ENCODE results near the gene SLC25A13.

Gene SLC25A13

DNA sequence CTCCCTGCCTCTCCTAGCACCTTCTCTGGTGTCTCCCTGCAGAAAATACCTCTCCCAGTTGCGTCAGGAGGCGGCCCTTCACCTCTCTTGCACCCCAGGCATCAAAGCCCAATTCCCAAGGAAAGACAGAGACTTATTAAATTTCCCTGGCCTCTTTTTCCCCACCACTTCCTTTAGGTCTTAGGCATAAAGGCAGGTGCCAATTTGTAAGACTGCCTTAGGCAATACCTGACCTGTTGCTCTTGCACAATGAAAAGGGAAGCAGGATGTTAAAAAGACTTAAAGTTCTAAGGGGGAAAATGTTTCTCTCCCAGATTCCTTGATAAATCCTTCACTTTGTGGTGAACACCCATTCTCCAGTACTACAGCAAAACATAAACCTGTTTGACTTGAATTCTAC, 186.7 kb downstream of the SLC25A13 start:
- Histone ChIP-seq H3K9ac (ENCODE audit: low read depth, low read length) (no peak overlapping the region), H3K9me3 (ENCODE audit: control insufficient read depth, insufficient read depth, low read length) (no peaks in the 10 kb centered on the region), H3K27ac (ENCODE audit: low read depth, low read length) (no peak overlapping the region), H3K27me3 (ENCODE audit: control insufficient read depth, insufficient read depth, low read length) (no peaks in the 10 kb centered on the region), H3K4me3 (ENCODE audit: low read depth, low read length) (no peak overlapping the region), H3K4me1 (ENCODE audit: control insufficient read depth, insufficient read depth, low read length) (peaks cover 5% of the 10 kb centered on the region; the same call in 1 of the 2 replicates), H3K36me3 (ENCODE audit: control insufficient read depth, insufficient read depth, low read length) (peaks cover 9% of the 10 kb centered on the region; the same call in 1 of the 2 replicates)

DNA sequence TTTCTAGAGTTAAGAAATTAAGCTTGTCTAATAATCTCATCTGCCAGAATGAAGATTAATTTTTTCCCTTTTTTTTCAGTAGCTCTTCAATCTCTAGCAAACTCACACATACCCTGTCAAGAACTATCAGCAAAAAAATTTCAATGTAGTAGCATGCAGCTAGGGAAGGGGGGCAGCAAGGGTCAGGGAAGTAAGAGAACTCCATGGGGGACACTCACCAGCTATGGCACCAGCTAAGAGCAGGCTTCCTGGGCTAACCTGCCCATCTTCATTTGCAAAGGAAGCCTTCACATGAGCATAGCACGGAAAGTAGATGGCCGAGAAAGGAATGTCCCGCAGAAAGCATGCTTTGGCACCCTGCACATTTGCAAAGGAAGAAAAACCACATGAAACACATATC, 190.4 kb downstream of the SLC25A13 start:
- Histone ChIP-seq H3K27ac (ENCODE audit: low read depth, low read length) (no peak overlapping the region), H3K36me3 (ENCODE audit: control insufficient read depth, insufficient read depth, low read length) (peaks cover 9% of the 10 kb centered on the region; the same call in 1 of the 2 replicates), H3K4me3 (ENCODE audit: low read depth, low read length) (no peak overlapping the region), H3K27me3 (ENCODE audit: control insufficient read depth, insufficient read depth, low read length) (no peaks in the 10 kb centered on the region), H3K9ac (ENCODE audit: low read depth, low read length) (no peak overlapping the region), H3K4me1 (ENCODE audit: control insufficient read depth, insufficient read depth, low read length) (peaks cover 7% of the 10 kb centered on the region; the same call in 1 of the 2 replicates), H3K9me3 (ENCODE audit: control insufficient read depth, insufficient read depth, low read length) (no peaks in the 10 kb centered on the region)

DNA sequence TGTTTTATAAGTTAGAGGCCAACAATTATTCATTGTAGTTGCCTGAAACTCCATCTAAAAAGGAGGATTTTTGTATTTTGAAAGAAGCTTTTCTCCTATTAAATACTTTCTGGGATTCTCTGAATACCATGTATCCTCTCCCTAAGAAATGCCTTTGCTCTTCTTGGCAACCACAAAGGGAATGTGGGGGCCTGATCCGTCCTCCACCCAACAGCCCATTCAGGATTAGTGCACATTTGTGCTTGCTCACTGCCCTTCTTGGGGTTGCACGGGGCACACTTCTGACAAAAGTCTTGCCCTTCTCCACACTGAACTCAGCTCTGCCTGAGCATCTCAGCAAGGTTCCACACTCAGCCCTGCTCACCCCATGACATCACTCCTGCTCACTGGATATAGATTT, 194.2 kb downstream of the SLC25A13 start:
- no peaks in the 10 kb centered on the region for H3K27me3 ChIP-seq (ENCODE audit: control insufficient read depth, insufficient read depth, low read length)
- no peaks in the 10 kb centered on the region for H3K9me3 ChIP-seq (ENCODE audit: control insufficient read depth, insufficient read depth, low read length)
- H3K4me1 ChIP-seq (ENCODE audit: control insufficient read depth, insufficient read depth, low read length), result peaks cover 11% of the 10 kb centered on the region
- no peak overlapping the region for H3K27ac ChIP-seq (ENCODE audit: low read depth, low read length)
- H3K4me3 ChIP-seq (ENCODE audit: low read depth, low read length), result no peak overlapping the region
- no peak overlapping the region for H3K9ac ChIP-seq (ENCODE audit: low read depth, low read length)
- H3K36me3 ChIP-seq (ENCODE audit: control insufficient read depth, insufficient read depth, low read length), result peaks cover 6% of the 10 kb centered on the region; the same call in 1 of the 2 replicates

DNA sequence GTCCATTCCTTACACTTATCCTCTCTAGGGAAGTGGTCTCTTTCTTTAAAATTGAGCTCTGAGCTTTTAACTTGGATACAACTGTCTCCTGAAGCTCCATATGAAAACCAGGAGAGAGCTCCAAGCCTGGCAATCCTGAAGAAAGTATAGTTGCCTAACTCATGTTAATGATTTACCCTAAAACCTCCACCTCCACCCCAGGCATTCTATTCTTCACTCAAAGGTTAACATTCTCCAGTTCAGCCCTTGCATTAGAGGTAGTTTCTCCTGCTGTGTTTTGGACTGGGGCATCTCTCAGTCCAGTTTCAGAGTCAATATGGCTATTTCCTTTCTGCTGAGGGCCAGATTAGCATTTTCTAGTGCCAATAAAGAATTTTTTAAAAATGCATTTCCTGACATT, 195.5 kb downstream of the SLC25A13 start:
- no peaks in the 10 kb centered on the region for H3K9me3 ChIP-seq (ENCODE audit: control insufficient read depth, insufficient read depth, low read length)
- peaks cover 11% of the 10 kb centered on the region for H3K4me1 ChIP-seq (ENCODE audit: control insufficient read depth, insufficient read depth, low read length)
- no peak overlapping the region for H3K9ac ChIP-seq (ENCODE audit: low read depth, low read length)
- H3K36me3 ChIP-seq (ENCODE audit: control insufficient read depth, insufficient read depth, low read length), result peaks cover 9% of the 10 kb centered on the region; the same call in 1 of the 2 replicates
- H3K4me3 ChIP-seq (ENCODE audit: low read depth, low read length), result no peak overlapping the region
- peak overlapping the region; percentile 0 for H3K27ac ChIP-seq (ENCODE audit: low read depth, low read length)
- no peaks in the 10 kb centered on the region for H3K27me3 ChIP-seq (ENCODE audit: control insufficient read depth, insufficient read depth, low read length)

DNA sequence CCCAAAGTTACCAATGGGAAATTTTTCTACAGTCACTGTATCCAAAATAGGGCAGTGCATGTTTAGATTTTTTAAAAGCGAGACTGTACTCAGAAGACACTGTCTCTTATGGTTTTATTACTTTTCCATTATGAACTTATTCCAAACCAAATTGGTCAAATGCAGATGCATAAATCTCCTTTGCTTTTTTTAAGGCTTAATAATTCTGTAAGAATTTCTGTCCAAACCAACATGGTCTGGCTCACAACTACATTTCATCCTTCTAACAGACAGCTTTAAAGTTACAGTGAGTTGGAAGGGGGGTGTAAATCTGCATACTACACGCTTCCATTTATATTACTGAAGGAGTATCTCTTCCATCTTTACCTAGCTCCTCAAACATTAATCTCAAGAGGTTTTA, 199.2 kb downstream of the SLC25A13 start:
- H3K27me3 ChIP-seq (ENCODE audit: control insufficient read depth, insufficient read depth, low read length), result no peaks in the 10 kb centered on the region
- peaks cover 16% of the 10 kb centered on the region for H3K4me1 ChIP-seq (ENCODE audit: control insufficient read depth, insufficient read depth, low read length)
- no peak overlapping the region for H3K9ac ChIP-seq (ENCODE audit: low read depth, low read length)
- H3K9me3 ChIP-seq (ENCODE audit: control insufficient read depth, insufficient read depth, low read length), result no peaks in the 10 kb centered on the region
- H3K4me3 ChIP-seq (ENCODE audit: low read depth, low read length), result no peak overlapping the region
- H3K36me3 ChIP-seq (ENCODE audit: control insufficient read depth, insufficient read depth, low read length), result peaks cover 20% of the 10 kb centered on the region
- H3K27ac ChIP-seq (ENCODE audit: low read depth, low read length), result no peak overlapping the region

DNA sequence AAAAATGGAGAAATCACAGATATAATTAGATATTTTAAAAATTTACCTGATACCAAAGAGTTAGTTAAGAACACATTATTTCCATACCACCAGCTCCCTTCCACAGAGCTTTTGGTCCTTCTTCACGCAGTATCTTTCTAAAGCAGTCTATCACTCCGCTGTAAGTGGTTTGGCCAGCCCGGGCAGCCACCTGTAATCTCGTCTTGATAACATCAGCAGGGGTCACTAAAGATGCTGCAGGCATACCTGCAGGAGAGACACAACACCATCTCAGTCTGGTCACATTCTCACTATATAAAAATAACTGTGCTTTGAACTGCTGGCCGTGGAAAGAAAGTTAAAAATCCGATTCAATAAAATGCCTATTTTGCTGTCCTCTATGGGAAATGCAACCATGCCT, 200.1 kb downstream of the SLC25A13 start:
- H3K36me3 ChIP-seq (ENCODE audit: control insufficient read depth, insufficient read depth, low read length), result peaks cover 20% of the 10 kb centered on the region
- no peak overlapping the region for H3K27ac ChIP-seq (ENCODE audit: low read depth, low read length)
- no peaks in the 10 kb centered on the region for H3K27me3 ChIP-seq (ENCODE audit: control insufficient read depth, insufficient read depth, low read length)
- no peak overlapping the region for H3K4me3 ChIP-seq (ENCODE audit: low read depth, low read length)
- H3K9me3 ChIP-seq (ENCODE audit: control insufficient read depth, insufficient read depth, low read length), result no peaks in the 10 kb centered on the region
- no peak overlapping the region for H3K9ac ChIP-seq (ENCODE audit: low read depth, low read length)
- H3K4me1 ChIP-seq (ENCODE audit: control insufficient read depth, insufficient read depth, low read length), result peaks cover 14% of the 10 kb centered on the region

DNA sequence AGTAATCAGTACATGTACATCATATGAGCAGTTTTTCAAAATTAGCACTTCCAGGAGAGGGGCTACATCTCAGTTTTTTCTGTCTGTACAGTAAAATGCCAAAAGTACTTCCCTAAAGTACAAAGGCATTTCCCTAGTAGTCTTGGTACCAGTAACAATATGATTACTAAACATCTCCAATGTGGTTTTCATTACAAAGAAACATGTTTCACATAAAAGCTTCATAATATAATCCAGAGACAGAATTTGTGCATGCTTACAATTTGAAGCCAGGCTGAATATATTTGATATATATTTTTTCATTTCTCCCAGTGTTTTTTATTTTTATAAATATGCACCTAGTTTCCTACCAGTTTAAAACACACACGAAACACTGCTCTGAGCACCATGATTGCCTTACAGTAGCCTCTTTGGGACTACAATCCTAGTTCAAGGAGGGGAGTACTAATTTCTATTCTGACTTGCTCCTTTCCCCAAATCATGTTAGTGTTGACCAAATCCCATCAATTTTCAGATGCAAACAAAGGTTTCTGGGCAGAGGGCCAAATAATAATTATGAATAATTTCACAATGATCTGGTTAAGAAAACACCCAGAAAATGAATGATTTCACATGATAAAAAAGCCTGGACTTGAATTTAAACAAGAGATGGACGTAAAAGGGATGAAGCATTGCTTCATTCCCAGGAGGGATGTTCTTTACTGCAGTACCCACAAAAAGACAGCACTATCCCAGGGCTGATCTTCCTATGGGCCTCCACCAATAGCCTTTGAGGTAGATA, 201.3 kb downstream of the SLC25A13 start:
- Histone ChIP-seq H3K9ac (ENCODE audit: low read depth, low read length) (no peak overlapping the region), H3K4me1 (ENCODE audit: control insufficient read depth, insufficient read depth, low read length) (peaks cover 5% of the 10 kb centered on the region), H3K27me3 (ENCODE audit: control insufficient read depth, insufficient read depth, low read length) (no peaks in the 10 kb centered on the region), H3K9me3 (ENCODE audit: control insufficient read depth, insufficient read depth, low read length) (no peaks in the 10 kb centered on the region), H3K36me3 (ENCODE audit: control insufficient read depth, insufficient read depth, low read length) (peaks cover 20% of the 10 kb centered on the region), H3K27ac (ENCODE audit: low read depth, low read length) (no peak overlapping the region), H3K4me3 (ENCODE audit: low read depth, low read length) (no peak overlapping the region)

DNA sequence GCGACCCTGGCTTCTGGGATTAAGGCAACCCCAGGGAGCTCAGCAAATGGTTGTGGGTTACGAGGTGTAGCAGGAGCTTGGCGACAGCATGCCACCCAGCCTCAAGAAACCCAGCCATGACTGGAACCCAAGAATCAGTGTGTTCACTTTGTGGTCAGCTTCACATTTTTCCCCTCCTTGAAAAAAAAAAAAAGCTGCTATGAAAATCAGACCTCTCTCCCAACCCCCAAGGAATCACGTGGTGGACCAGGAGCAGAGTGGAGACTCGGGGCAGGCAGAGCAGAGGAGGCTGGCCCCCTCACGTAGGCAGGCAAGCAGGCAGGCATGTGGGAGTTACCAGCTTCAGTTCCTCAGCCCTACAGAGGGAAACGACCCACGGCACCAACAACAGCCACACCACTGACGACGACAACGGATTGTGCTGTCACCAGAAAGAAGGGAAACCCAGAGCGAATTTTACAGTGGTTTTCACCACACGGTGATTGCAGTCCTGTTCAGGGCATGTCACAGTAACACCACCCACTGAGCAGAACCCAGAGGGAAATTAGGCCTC, 203.4 kb downstream of the SLC25A13 start:
- Histone ChIP-seq H3K9ac (ENCODE audit: low read depth, low read length) (0 out of 2 replicates have a peak overlapping the region, but pooled peaks have one; percentile 14), H3K4me1 (ENCODE audit: control insufficient read depth, insufficient read depth, low read length) (peaks cover 5% of the 10 kb centered on the region), H3K9me3 (ENCODE audit: control insufficient read depth, insufficient read depth, low read length) (no peaks in the 10 kb centered on the region), H3K36me3 (ENCODE audit: control insufficient read depth, insufficient read depth, low read length) (peaks cover 20% of the 10 kb centered on the region), H3K4me3 (ENCODE audit: low read depth, low read length) (no peak overlapping the region), H3K27me3 (ENCODE audit: control insufficient read depth, insufficient read depth, low read length) (no peaks in the 10 kb centered on the region), H3K27ac (ENCODE audit: low read depth, low read length) (no peak overlapping the region)

DNA sequence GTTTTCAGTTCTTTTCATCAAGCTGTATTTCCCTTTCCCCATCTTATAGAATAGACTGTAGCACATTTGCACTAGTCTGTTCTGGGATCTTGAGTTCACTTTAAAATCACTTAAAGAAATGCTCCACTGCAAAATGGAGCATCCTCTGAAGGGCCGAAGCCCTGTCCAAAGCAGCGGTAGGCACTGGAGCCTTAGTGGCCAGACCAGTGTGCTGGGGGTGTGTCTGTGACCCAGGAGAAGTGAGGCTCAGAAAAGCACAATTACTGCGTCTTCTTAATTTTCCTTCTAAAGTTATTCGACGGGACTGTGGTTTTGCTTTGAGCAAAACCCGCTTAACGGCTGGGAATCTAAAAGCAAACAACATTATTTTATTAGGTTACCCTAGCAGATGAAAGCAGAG, 205.7 kb downstream of the SLC25A13 start:
- Histone ChIP-seq H3K9ac (ENCODE audit: low read depth, low read length) (no peak overlapping the region), H3K36me3 (ENCODE audit: control insufficient read depth, insufficient read depth, low read length) (peaks cover 16% of the 10 kb centered on the region), H3K27ac (ENCODE audit: low read depth, low read length) (no peak overlapping the region), H3K4me3 (ENCODE audit: low read depth, low read length) (no peak overlapping the region), H3K4me1 (ENCODE audit: control insufficient read depth, insufficient read depth, low read length) (peaks cover 5% of the 10 kb centered on the region), H3K27me3 (ENCODE audit: control insufficient read depth, insufficient read depth, low read length) (no peaks in the 10 kb centered on the region), H3K9me3 (ENCODE audit: control insufficient read depth, insufficient read depth, low read length) (no peaks in the 10 kb centered on the region)

DNA sequence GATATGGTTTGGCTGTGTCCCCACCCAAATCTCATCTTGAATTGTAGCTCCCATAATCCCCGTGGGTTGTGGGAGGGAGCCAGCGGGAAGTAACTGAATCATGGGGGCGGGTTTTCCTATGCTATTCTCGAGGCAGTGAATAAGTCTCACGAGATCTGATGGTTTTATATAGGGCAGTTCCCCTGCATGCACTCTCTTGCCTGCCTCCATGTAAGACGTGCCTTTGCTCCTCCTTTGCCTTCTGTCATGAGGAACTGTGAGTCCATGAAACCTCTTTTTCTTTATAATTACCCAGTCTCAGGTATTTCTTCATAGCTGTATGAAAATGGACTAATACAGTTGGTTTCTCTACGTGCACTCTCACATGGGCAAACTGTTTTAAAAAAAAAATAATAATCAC, 207.7 kb downstream of the SLC25A13 start:
- Histone ChIP-seq H3K9me3 (ENCODE audit: control insufficient read depth, insufficient read depth, low read length) (no peaks in the 10 kb centered on the region), H3K4me1 (ENCODE audit: control insufficient read depth, insufficient read depth, low read length) (peaks cover 5% of the 10 kb centered on the region)

DNA sequence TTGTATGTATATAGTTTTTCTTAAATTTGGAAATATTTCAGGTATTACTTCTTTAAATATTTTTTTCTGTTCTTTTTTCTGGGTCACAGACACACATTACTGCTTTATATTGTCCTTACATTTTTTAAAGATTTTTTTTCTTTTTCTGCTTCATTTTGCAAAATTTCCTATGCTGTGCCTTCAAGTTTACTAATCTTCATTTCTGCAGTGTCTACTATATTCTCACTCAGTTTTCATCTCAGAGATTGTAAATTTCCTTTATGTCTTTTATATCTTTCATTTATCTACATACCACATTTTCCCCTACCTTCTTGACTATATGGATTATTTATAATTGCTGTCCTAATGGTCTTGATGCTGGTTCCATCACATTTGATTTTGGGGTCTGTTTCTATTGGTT, 210.5 kb downstream of the SLC25A13 start:
- H3K27ac ChIP-seq (ENCODE audit: low read depth, low read length), result no peak overlapping the region
- no peak overlapping the region for H3K9ac ChIP-seq (ENCODE audit: low read depth, low read length)
- H3K9me3 ChIP-seq (ENCODE audit: control insufficient read depth, insufficient read depth, low read length), result no peaks in the 10 kb centered on the region
- no peak overlapping the region for H3K4me3 ChIP-seq (ENCODE audit: low read depth, low read length)
- no peaks in the 10 kb centered on the region for H3K27me3 ChIP-seq (ENCODE audit: control insufficient read depth, insufficient read depth, low read length)
- no peaks in the 10 kb centered on the region for H3K4me1 ChIP-seq (ENCODE audit: control insufficient read depth, insufficient read depth, low read length)
- H3K36me3 ChIP-seq (ENCODE audit: control insufficient read depth, insufficient read depth, low read length), result no peaks in the 10 kb centered on the region

More for the DNA sequence above, 207.7 kb downstream of the SLC25A13 start:
- H3K27ac ChIP-seq (ENCODE audit: low read depth, low read length), result no peak overlapping the region
- no peaks in the 10 kb centered on the region for H3K27me3 ChIP-seq (ENCODE audit: control insufficient read depth, insufficient read depth, low read length)
- no peak overlapping the region for H3K4me3 ChIP-seq (ENCODE audit: low read depth, low read length)
- no peak overlapping the region for H3K9ac ChIP-seq (ENCODE audit: low read depth, low read length)
- H3K36me3 ChIP-seq (ENCODE audit: control insufficient read depth, insufficient read depth, low read length), result no peaks in the 10 kb centered on the region

Data from HUES48 (cell line).